ENCODE results near the gene RNU1-3.
"Not testable (repeated sequence)": the region's sequence is repeated elsewhere in the genome, so short reads cannot be mapped to it uniquely, and the experiment has no call there.

Gene RNU1-3

GRCh38 chr1:16666502-16667413 lies at the start of gene RNU1-3:
RNU1-3 (minus strand) TSS chr1:16666948.
- not testable (repeated sequence) for H3K4me1 Mint-ChIP-seq (ENCODE audit: low read depth); H3K9me3 Mint-ChIP-seq; H3K4me3 Mint-ChIP-seq

GRCh38 chr1:16713480-16713879 lies 46.7 kb upstream of the RNU1-3 start:
- not testable (repeated sequence) for H3K4me1 Mint-ChIP-seq (ENCODE audit: low read depth); H3K9me3 Mint-ChIP-seq; H3K27ac Mint-ChIP-seq; H3K36me3 Mint-ChIP-seq (ENCODE audit: low read depth); H3K4me3 Mint-ChIP-seq
- peaks cover 20% of the 10 kb centered on the region for H3K27me3 Mint-ChIP-seq (ENCODE audit: low read depth)

More at GRCh38 chr1:16666502-16667413, at the start of gene RNU1-3:
- H3K27ac Mint-ChIP-seq; H3K27me3 Mint-ChIP-seq (ENCODE audit: low read depth); H3K36me3 Mint-ChIP-seq (ENCODE audit: low read depth): not testable (repeated sequence)

GRCh38 chr1:16712984-16713383 lies 46.2 kb upstream of the RNU1-3 start:
- H3K27me3 Mint-ChIP-seq (ENCODE audit: low read depth) = peaks cover 20% of the 10 kb centered on the region
- not testable (repeated sequence) for H3K9me3 Mint-ChIP-seq

GRCh38 chr1:16712582-16712981 lies 45.8 kb upstream of the RNU1-3 start:
- H3K4me1 Mint-ChIP-seq (ENCODE audit: low read depth); H3K36me3 Mint-ChIP-seq (ENCODE audit: low read depth): not testable (repeated sequence)
- H3K27me3 Mint-ChIP-seq (ENCODE audit: low read depth) = peaks cover 20% of the 10 kb centered on the region

More at GRCh38 chr1:16712984-16713383, 46.2 kb upstream of the RNU1-3 start:
- H3K36me3 Mint-ChIP-seq (ENCODE audit: low read depth); H3K4me3 Mint-ChIP-seq; H3K4me1 Mint-ChIP-seq (ENCODE audit: low read depth); H3K27ac Mint-ChIP-seq: not testable (repeated sequence)

GRCh38 chr1:16712131-16712530 lies 45.4 kb upstream of the RNU1-3 start:
- H3K4me3 Mint-ChIP-seq; H3K4me1 Mint-ChIP-seq (ENCODE audit: low read depth); H3K9me3 Mint-ChIP-seq; H3K36me3 Mint-ChIP-seq (ENCODE audit: low read depth); H3K27ac Mint-ChIP-seq: not testable (repeated sequence)
- peaks cover 18% of the 10 kb centered on the region for H3K27me3 Mint-ChIP-seq (ENCODE audit: low read depth)

More at GRCh38 chr1:16712582-16712981, 45.8 kb upstream of the RNU1-3 start:
- H3K4me3 Mint-ChIP-seq, H3K27ac Mint-ChIP-seq, H3K9me3 Mint-ChIP-seq: not testable (repeated sequence)

GRCh38 chr1:16710618-16711017 lies 43.9 kb upstream of the RNU1-3 start:
- not testable (repeated sequence) for H3K36me3 Mint-ChIP-seq (ENCODE audit: low read depth); H3K4me3 Mint-ChIP-seq; H3K9me3 Mint-ChIP-seq; H3K27ac Mint-ChIP-seq; H3K4me1 Mint-ChIP-seq (ENCODE audit: low read depth); H3K27me3 Mint-ChIP-seq (ENCODE audit: low read depth)

GRCh38 chr1:16709659-16710087 lies 42.9 kb upstream of the RNU1-3 start:
- not testable (repeated sequence) for H3K4me3 Mint-ChIP-seq; H3K4me1 Mint-ChIP-seq (ENCODE audit: low read depth); H3K27me3 Mint-ChIP-seq (ENCODE audit: low read depth); H3K9me3 Mint-ChIP-seq; H3K36me3 Mint-ChIP-seq (ENCODE audit: low read depth); H3K27ac Mint-ChIP-seq

GRCh38 chr1:16708704-16709103 lies 42.0 kb upstream of the RNU1-3 start:
- not testable (repeated sequence) for H3K4me1 Mint-ChIP-seq (ENCODE audit: low read depth); H3K9me3 Mint-ChIP-seq; H3K36me3 Mint-ChIP-seq (ENCODE audit: low read depth); H3K27me3 Mint-ChIP-seq (ENCODE audit: low read depth); H3K4me3 Mint-ChIP-seq; H3K27ac Mint-ChIP-seq

GRCh38 chr1:16707130-16708093 lies 40.7 kb upstream of the RNU1-3 start:
- H3K27ac Mint-ChIP-seq; H3K27me3 Mint-ChIP-seq (ENCODE audit: low read depth); H3K4me1 Mint-ChIP-seq (ENCODE audit: low read depth); H3K9me3 Mint-ChIP-seq; H3K36me3 Mint-ChIP-seq (ENCODE audit: low read depth); H3K4me3 Mint-ChIP-seq: not testable (repeated sequence)

GRCh38 chr1:16706302-16706701 lies 39.6 kb upstream of the RNU1-3 start:
- H3K4me3 Mint-ChIP-seq; H3K27me3 Mint-ChIP-seq (ENCODE audit: low read depth); H3K36me3 Mint-ChIP-seq (ENCODE audit: low read depth); H3K4me1 Mint-ChIP-seq (ENCODE audit: low read depth); H3K27ac Mint-ChIP-seq; H3K9me3 Mint-ChIP-seq: not testable (repeated sequence)

- not testable (repeated sequence) for H3K9me3 Mint-ChIP-seq; H3K27me3 Mint-ChIP-seq (ENCODE audit: low read depth); H3K4me1 Mint-ChIP-seq (ENCODE audit: low read depth); H3K27ac Mint-ChIP-seq; H3K36me3 Mint-ChIP-seq (ENCODE audit: low read depth); H3K4me3 Mint-ChIP-seq
These were observed 37.9 kb upstream of the RNU1-3 start for GRCh38 chr1:16704502-16705100.

- not testable (repeated sequence) for H3K27me3 Mint-ChIP-seq (ENCODE audit: low read depth); H3K36me3 Mint-ChIP-seq (ENCODE audit: low read depth); H3K4me3 Mint-ChIP-seq; H3K4me1 Mint-ChIP-seq (ENCODE audit: low read depth); H3K27ac Mint-ChIP-seq; H3K9me3 Mint-ChIP-seq
These were observed 37.3 kb upstream of the RNU1-3 start for GRCh38 chr1:16704076-16704475.

GRCh38 chr1:16703602-16704001 lies 36.9 kb upstream of the RNU1-3 start:
- not testable (repeated sequence) for H3K9me3 Mint-ChIP-seq; H3K4me1 Mint-ChIP-seq (ENCODE audit: low read depth); H3K36me3 Mint-ChIP-seq (ENCODE audit: low read depth); H3K4me3 Mint-ChIP-seq; H3K27me3 Mint-ChIP-seq (ENCODE audit: low read depth); H3K27ac Mint-ChIP-seq

GRCh38 chr1:16703141-16703540 lies 36.4 kb upstream of the RNU1-3 start:
- not testable (repeated sequence) for H3K27ac Mint-ChIP-seq; H3K36me3 Mint-ChIP-seq (ENCODE audit: low read depth); H3K4me3 Mint-ChIP-seq; H3K9me3 Mint-ChIP-seq; H3K4me1 Mint-ChIP-seq (ENCODE audit: low read depth); H3K27me3 Mint-ChIP-seq (ENCODE audit: low read depth)

GRCh38 chr1:16702280-16702679 lies 35.5 kb upstream of the RNU1-3 start:
- H3K27ac Mint-ChIP-seq; H3K4me1 Mint-ChIP-seq (ENCODE audit: low read depth); H3K9me3 Mint-ChIP-seq; H3K36me3 Mint-ChIP-seq (ENCODE audit: low read depth); H3K4me3 Mint-ChIP-seq; H3K27me3 Mint-ChIP-seq (ENCODE audit: low read depth): not testable (repeated sequence)
